ENCODE results near the gene PPP1R27.

PPP1R27 gene

GRCh38 chr17:81814748-81815645 is 19.9 kb downstream of the PPP1R27 start:
- Histone ChIP-seq H3K9me3 (ENCODE audit: insufficient read depth, low read length, severe bottlenecking) (no peaks in the 10 kb centered on the region), H4K20me1 (ENCODE audit: insufficient read depth, low read length) (0 out of 2 replicates have a peak, but pooled peaks cover 4% of the 10 kb centered on the region), H3K79me2 (ENCODE audit: insufficient read depth, low read length) (no peaks in the 10 kb centered on the region), H3K4me2 (ENCODE audit: insufficient read depth, low read length) (no peak overlapping the region), H3K27me3 (ENCODE audit: insufficient read depth, low read length, poor library complexity) (no peaks in the 10 kb centered on the region), H3K9ac (ENCODE audit: low read depth, low read length) (no peak overlapping the region), H3K36me3 (ENCODE audit: insufficient read depth, low read length) (no peaks in the 10 kb centered on the region), H2AFZ (ENCODE audit: low read depth, low read length) (no peak overlapping the region), H3K27ac (ENCODE audit: low read length) (no peak overlapping the region), H3K4me3 (ENCODE audit: low read depth in 1 of 2, low read length in 2 of 2) (no peak overlapping the region), H3K4me1 (ENCODE audit: insufficient read depth, low read length) (no peaks in the 10 kb centered on the region)
- no peak for ATAC-seq (ENCODE audit: insufficient read depth, low read depth)
- TF ChIP-seq EZH2 (IDR thresholded peaks at IDR 0.05; ENCODE audit: borderline replicate concordance, low read depth, low read length, severe bottlenecking) = no peak
- no peak for TF ChIP-seq CTCF (IDR thresholded peaks at IDR 0.05; ENCODE audit: borderline replicate concordance, extremely low read depth, low read length, poor library complexity, severe bottlenecking)
- no peak for DNase-seq

GRCh38 chr17:81813861-81814683 is 20.8 kb downstream of the PPP1R27 start:
- no peak for TF ChIP-seq EZH2 (IDR thresholded peaks at IDR 0.05; ENCODE audit: borderline replicate concordance, low read depth, low read length, severe bottlenecking)
- TF ChIP-seq CTCF (IDR thresholded peaks at IDR 0.05; ENCODE audit: borderline replicate concordance, extremely low read depth, low read length, poor library complexity, severe bottlenecking) = no peak
- no peak overlapping the region for H3K9ac ChIP-seq (ENCODE audit: low read depth, low read length)
- no peak overlapping the region for H3K4me2 ChIP-seq (ENCODE audit: insufficient read depth, low read length)
- H2AFZ ChIP-seq (ENCODE audit: low read depth, low read length) = no peak overlapping the region
- H4K20me1 ChIP-seq (ENCODE audit: insufficient read depth, low read length) = 0 out of 2 replicates have a peak, but pooled peaks cover 4% of the 10 kb centered on the region
- H3K27ac ChIP-seq (ENCODE audit: low read length) = no peak overlapping the region
- no peaks in the 10 kb centered on the region for H3K27me3 ChIP-seq (ENCODE audit: insufficient read depth, low read length, poor library complexity)
- H3K9me3 ChIP-seq (ENCODE audit: insufficient read depth, low read length, severe bottlenecking) = no peaks in the 10 kb centered on the region
- H3K36me3 ChIP-seq (ENCODE audit: insufficient read depth, low read length) = no peaks in the 10 kb centered on the region
- no peak for DNase-seq
- no peak for ATAC-seq (ENCODE audit: insufficient read depth, low read depth)
- no peaks in the 10 kb centered on the region for H3K79me2 ChIP-seq (ENCODE audit: insufficient read depth, low read length)
- no peaks in the 10 kb centered on the region for H3K4me1 ChIP-seq (ENCODE audit: insufficient read depth, low read length)
- no peak overlapping the region for H3K4me3 ChIP-seq (ENCODE audit: low read depth in 1 of 2, low read length in 2 of 2)

- Histone ChIP-seq H3K27ac (ENCODE audit: low read length) (no peak overlapping the region), H3K36me3 (ENCODE audit: insufficient read depth, low read length) (no peaks in the 10 kb centered on the region), H3K9me3 (ENCODE audit: insufficient read depth, low read length, severe bottlenecking) (no peaks in the 10 kb centered on the region), H3K79me2 (ENCODE audit: insufficient read depth, low read length) (no peaks in the 10 kb centered on the region), H3K4me1 (ENCODE audit: insufficient read depth, low read length) (no peaks in the 10 kb centered on the region), H3K9ac (ENCODE audit: low read depth, low read length) (no peak overlapping the region), H4K20me1 (ENCODE audit: insufficient read depth, low read length) (0 out of 2 replicates have a peak, but pooled peaks cover 7% of the 10 kb centered on the region), H3K4me3 (ENCODE audit: low read depth in 1 of 2, low read length in 2 of 2) (no peak overlapping the region), H2AFZ (ENCODE audit: low read depth, low read length) (no peak overlapping the region), H3K4me2 (ENCODE audit: insufficient read depth, low read length) (no peak overlapping the region), H3K27me3 (ENCODE audit: insufficient read depth, low read length, poor library complexity) (no peaks in the 10 kb centered on the region)
- DNase-seq (no peak), ATAC-seq (ENCODE audit: insufficient read depth, low read depth) (no peak)
- no peak for TF ChIP-seq CTCF (IDR thresholded peaks at IDR 0.05; ENCODE audit: borderline replicate concordance, extremely low read depth, low read length, poor library complexity, severe bottlenecking)
- no peak for TF ChIP-seq EZH2 (IDR thresholded peaks at IDR 0.05; ENCODE audit: borderline replicate concordance, low read depth, low read length, severe bottlenecking)
Observed at GRCh38 chr17:81813371-81813684, 21.5 kb downstream of the PPP1R27 start.

Measured in DND-41 (cell line).